Muscle layer of colon (tissue), 2 donors: Measurements from ENCODE around the gene ERBB4.
"Not testable (repeated sequence)": the region's sequence is repeated elsewhere in the genome, so short reads cannot be mapped to it uniquely, and the experiment has no call there.

Experiments used
- H3K27ac ChIP-seq: one replicate; pipeline ENCODE4 v1.7.0; 2013; ENCODE audit warnings: low read depth, mild to moderate bottlenecking, low read length, moderate library complexity
- H3K27me3 ChIP-seq, 2 donors: one replicate each; pipeline ENCODE4 v1.7.0; 2013; ENCODE audit warnings: low read length in 2 of 2, mild to moderate bottlenecking in 2 of 2; ENCODE audit not compliant: insufficient read depth in 2 of 2, control insufficient read depth in 1 of 2
- H3K36me3 ChIP-seq: one replicate; pipeline ENCODE4 v1.7.0; 2013; ENCODE audit warnings: mild to moderate bottlenecking, low read length; ENCODE audit not compliant: insufficient read depth
- H3K4me1 ChIP-seq: one replicate; pipeline ENCODE4 v1.7.0; 2013; ENCODE audit warnings: mild to moderate bottlenecking, low read length; ENCODE audit not compliant: insufficient read depth
- H3K4me3 ChIP-seq, 2 donors: one replicate each; pipeline ENCODE4 v1.7.0; 2013; ENCODE audit warnings: low read length in 2 of 2, low read depth in 1 of 2, mild to moderate bottlenecking in 1 of 2, moderate library complexity in 1 of 2
- H3K9ac ChIP-seq: one replicate; pipeline ENCODE4 v1.7.0; 2013; ENCODE audit warnings: low read length
- H3K9me3 ChIP-seq: one replicate; pipeline ENCODE4 v1.7.0; 2013; ENCODE audit warnings: mild to moderate bottlenecking, low read length
- donor health status: abdominal sarcoma.
- donor health status: Adenocarcinoma of cecum.

The ERBB4 gene

GRCh38 chr2:212467551-212467950, 71.1 kb downstream of the ERBB4 start:
- H3K36me3 ChIP-seq, H3K27ac ChIP-seq, H3K4me3 ChIP-seq, H3K4me1 ChIP-seq, H3K27me3 ChIP-seq, H3K9ac ChIP-seq, H3K9me3 ChIP-seq: not testable (repeated sequence)

- Histone ChIP-seq H3K36me3 (no peaks in the 10 kb centered on the region), H3K9me3 (no peaks in the 10 kb centered on the region), H3K9ac (no peak overlapping the region), H3K27me3 (no peaks in the 10 kb centered on the region), H3K4me1 (no peaks in the 10 kb centered on the region), H3K4me3 (no peak overlapping the region), H3K27ac (no peak overlapping the region)
Measured at GRCh38 chr2:212465456-212465855, 73.1 kb downstream of the ERBB4 start.

GRCh38 chr2:212461708-212462107, 76.9 kb downstream of the ERBB4 start:
- not testable (repeated sequence) for H3K4me3 ChIP-seq, H3K9ac ChIP-seq, H3K4me1 ChIP-seq, H3K9me3 ChIP-seq, H3K27ac ChIP-seq, H3K27me3 ChIP-seq, H3K36me3 ChIP-seq

DNA sequence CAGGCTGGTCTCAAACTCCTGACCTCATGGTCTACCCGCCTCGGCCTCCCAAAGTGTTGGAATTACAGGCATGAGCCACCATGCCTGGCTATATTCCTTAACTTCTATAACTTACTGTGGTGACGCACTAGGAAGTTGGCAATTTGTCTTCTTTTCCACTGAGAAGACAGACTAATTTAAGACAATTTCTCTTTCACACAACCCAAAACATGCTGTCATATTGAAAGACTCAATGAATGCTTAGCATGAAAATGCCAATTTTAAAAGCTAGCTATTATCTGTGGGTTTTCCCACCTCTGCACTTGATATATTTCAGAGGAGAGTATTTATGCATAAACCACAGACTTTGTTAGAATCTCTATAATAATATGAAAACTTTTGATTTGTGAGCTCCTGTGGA, 84.5 kb downstream of the ERBB4 start:
- Histone ChIP-seq H3K27me3 (no peaks in the 10 kb centered on the region), H3K4me3 (no peak overlapping the region), H3K27ac (no peak overlapping the region), H3K9me3 (no peaks in the 10 kb centered on the region), H3K9ac (no peak overlapping the region), H3K36me3 (no peaks in the 10 kb centered on the region), H3K4me1 (no peaks in the 10 kb centered on the region)

- H3K9ac ChIP-seq, result no peak overlapping the region
- no peaks in the 10 kb centered on the region for H3K9me3 ChIP-seq
- no peak overlapping the region for H3K27ac ChIP-seq
- no peak overlapping the region for H3K4me3 ChIP-seq
- H3K36me3 ChIP-seq, result no peaks in the 10 kb centered on the region
- H3K27me3 ChIP-seq, result no peaks in the 10 kb centered on the region
- H3K4me1 ChIP-seq, result no peaks in the 10 kb centered on the region
Measured at GRCh38 chr2:212451786-212452231, 86.8 kb downstream of the ERBB4 start.

- H3K36me3 ChIP-seq, result no peaks in the 10 kb centered on the region
- no peak overlapping the region for H3K9ac ChIP-seq
- no peaks in the 10 kb centered on the region for H3K4me1 ChIP-seq
- H3K27ac ChIP-seq, result no peak overlapping the region
- H3K27me3 ChIP-seq, result no peaks in the 10 kb centered on the region
- H3K9me3 ChIP-seq, result no peaks in the 10 kb centered on the region
- no peak overlapping the region for H3K4me3 ChIP-seq
Measured at GRCh38 chr2:212448698-212449097, 89.9 kb downstream of the ERBB4 start.

DNA sequence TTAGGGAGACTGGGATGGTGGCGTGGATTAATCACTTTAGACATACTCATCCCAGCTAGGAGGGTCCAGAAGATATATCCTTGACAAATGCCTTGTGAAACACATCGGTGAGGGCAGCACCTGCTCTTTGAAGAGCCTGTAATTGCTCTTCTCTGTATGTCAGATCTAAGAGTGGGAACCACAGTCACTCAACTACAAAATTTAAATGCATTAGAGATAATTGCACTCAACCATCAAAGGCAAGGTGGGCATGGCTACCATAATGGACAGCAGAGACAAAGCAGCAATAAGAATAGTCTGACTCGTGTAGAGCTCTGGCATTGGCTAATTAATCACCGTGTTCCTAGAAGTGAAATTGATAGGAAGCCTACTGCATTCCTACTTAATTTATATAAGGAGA, 96.8 kb downstream of the ERBB4 start:
- Histone ChIP-seq H3K27ac (no peak overlapping the region), H3K36me3 (no peaks in the 10 kb centered on the region), H3K9me3 (no peaks in the 10 kb centered on the region), H3K9ac (no peak overlapping the region), H3K4me1 (no peaks in the 10 kb centered on the region), H3K4me3 (no peak overlapping the region), H3K27me3 (no peaks in the 10 kb centered on the region)

DNA sequence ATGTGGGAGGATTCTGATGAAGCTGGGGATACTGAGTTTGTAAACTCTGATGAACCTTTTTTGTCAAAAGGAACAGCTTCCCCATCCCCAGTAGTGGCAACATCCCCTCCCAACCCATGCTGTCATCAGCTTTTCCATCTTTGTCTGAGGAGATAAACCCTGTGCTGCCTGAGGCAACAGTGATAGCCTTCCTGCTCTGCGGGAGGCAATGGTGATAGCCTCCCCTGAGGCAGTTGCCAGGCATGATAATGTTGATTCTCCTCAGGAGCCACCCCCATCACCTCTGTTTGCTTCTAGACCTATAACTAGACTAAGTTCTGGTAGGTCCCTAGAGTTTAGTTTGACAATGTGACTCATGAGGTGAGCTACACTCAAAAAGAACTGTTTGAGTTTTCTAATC, 97.5 kb downstream of the ERBB4 start:
- Histone ChIP-seq H3K27me3 (no peaks in the 10 kb centered on the region), H3K9ac (no peak overlapping the region), H3K4me3 (no peak overlapping the region), H3K36me3 (no peaks in the 10 kb centered on the region), H3K27ac (no peak overlapping the region), H3K4me1 (no peaks in the 10 kb centered on the region), H3K9me3 (no peaks in the 10 kb centered on the region)

GRCh38 chr2:212428681-212429478, 109.7 kb downstream of the ERBB4 start:
- Histone ChIP-seq H3K27me3 (no peaks in the 10 kb centered on the region), H3K36me3 (no peaks in the 10 kb centered on the region), H3K9me3 (no peaks in the 10 kb centered on the region), H3K9ac (no peak overlapping the region), H3K4me3 (no peak overlapping the region), H3K4me1 (no peaks in the 10 kb centered on the region), H3K27ac (no peak overlapping the region)

- Histone ChIP-seq H3K27me3 (no peaks in the 10 kb centered on the region), H3K27ac (no peak overlapping the region), H3K36me3 (no peaks in the 10 kb centered on the region), H3K4me1 (no peaks in the 10 kb centered on the region), H3K4me3 (no peak overlapping the region), H3K9ac (no peak overlapping the region), H3K9me3 (no peaks in the 10 kb centered on the region)
Measured at GRCh38 chr2:212427638-212428037, 111.0 kb downstream of the ERBB4 start.

GRCh38 chr2:212426637-212427412, 111.8 kb downstream of the ERBB4 start:
- H3K27ac ChIP-seq, result no peak overlapping the region
- no peaks in the 10 kb centered on the region for H3K4me1 ChIP-seq
- no peak overlapping the region for H3K4me3 ChIP-seq
- H3K36me3 ChIP-seq, result no peaks in the 10 kb centered on the region
- no peak overlapping the region for H3K9ac ChIP-seq
- H3K9me3 ChIP-seq, result no peaks in the 10 kb centered on the region
- no peaks in the 10 kb centered on the region for H3K27me3 ChIP-seq
